ENCODE measurements around the gene UBE3C.

GRCh38 chr7:157188091-157188665 lies 49.5 kb downstream of the UBE3C start:
- TF ChIP-seq CTCF (IDR thresholded peaks at IDR 0.05) = no peak
- TF ChIP-seq SIN3A (IDR thresholded peaks at IDR 0.05; ENCODE audit: borderline replicate concordance, insufficient read depth, low read depth, low read length) = no peak

Measured in Panc1 (cell line).